GM23338 (cell line): ENCODE results near the gene NIN. TPM values are rescaled to one million over a fixed set of nuclear protein-coding genes. Genes with fewer than 3 reads are reported as not detected.

Source experiments
- ATAC-seq: fragments of 200-7000 bp; cut with Tn5 transposase; 3 replicates; pipeline ENCODE4 v1.9.1; 2020
- DNase-seq: peaks from one replicate; pipeline ENCODE4 v3.0.0-alpha.2; 2015; ENCODE audit warnings: low spot score
- H2AFZ ChIP-seq: fragments of 200-600 bp; sonication (generic); 2 replicates; pipeline ENCODE4 v1.8.0; 2016; ENCODE audit warnings: antibody characterized with exemption, mild to moderate bottlenecking, moderate library complexity
- H3F3A ChIP-seq: fragments of 200-600 bp; sonication (generic); replicated peaks from 2 replicates; pipeline ENCODE4 v1.8.0; 2017; ENCODE audit warnings: antibody characterized with exemption, mixed run types, low read depth
- H3K27ac ChIP-seq: fragments of 200-600 bp; sonication (generic); 2 replicates; pipeline ENCODE4 v1.6.1; 2016; ENCODE audit warnings: low read depth
- H3K27me3 ChIP-seq: fragments of 200-600 bp; sonication (generic); 2 replicates; pipeline ENCODE4 v1.8.0; 2016; ENCODE audit warnings: mild to moderate bottlenecking, mixed run types, moderate library complexity; ENCODE audit not compliant: insufficient read depth
- H3K36me3 ChIP-seq: fragments of 200-600 bp; sonication (generic); 2 replicates; pipeline ENCODE4 v1.8.0; 2016; ENCODE audit warnings: mild to moderate bottlenecking; ENCODE audit not compliant: insufficient read depth
- H3K4me1 ChIP-seq: fragments of 200-600 bp; sonication (generic); 2 replicates; pipeline ENCODE4 v1.8.0; 2016; ENCODE audit warnings: mild to moderate bottlenecking, moderate library complexity; ENCODE audit not compliant: insufficient read depth
- H3K4me2 ChIP-seq: fragments of 200-600 bp; sonication (generic); 2 replicates; pipeline ENCODE4 v1.7.1; 2017; ENCODE audit warnings: mixed run types
- H3K4me3 ChIP-seq: fragments of 200-600 bp; sonication (generic); 2 replicates; pipeline ENCODE4 v1.6.1; 2016; ENCODE audit warnings: mixed run types
- H3K79me2 ChIP-seq: fragments of 200-600 bp; sonication (generic); replicated peaks from 2 replicates; pipeline ENCODE4 v1.8.0; 2017; ENCODE audit warnings: mild to moderate bottlenecking; ENCODE audit not compliant: insufficient read depth
- H3K9me2 ChIP-seq: fragments of 200-600 bp; sonication (generic); 2 replicates; pipeline ENCODE4 v1.8.0; 2017; ENCODE audit not compliant: insufficient read depth
- H4K20me1 ChIP-seq: fragments of 200-600 bp; sonication (generic); replicated peaks from 2 replicates; pipeline ENCODE4 v1.8.0; 2017; ENCODE audit warnings: mild to moderate bottlenecking; ENCODE audit not compliant: insufficient read depth
- H3K27ac Mint-ChIP-seq: 2 replicates; pipeline ENCODE4 v1.8.0; 2020; ENCODE audit warnings: inconsistent platforms, mild to moderate bottlenecking, moderate library complexity, mixed read lengths
- H3K27me3 Mint-ChIP-seq: 3 replicates; pipeline ENCODE4 v1.8.0; 2022; ENCODE audit warnings: low read depth, mild to moderate bottlenecking, moderate library complexity, mixed read lengths, inconsistent platforms; ENCODE audit not compliant: insufficient read depth, poor library complexity
- H3K36me3 Mint-ChIP-seq: 3 replicates; pipeline ENCODE4 v1.8.0; 2021; ENCODE audit warnings: low read depth, mild to moderate bottlenecking, inconsistent platforms, moderate library complexity, mixed read lengths
- H3K4me1 Mint-ChIP-seq: 3 replicates; pipeline ENCODE4 v1.8.0; 2020; ENCODE audit warnings: mild to moderate bottlenecking, inconsistent platforms, mixed read lengths
- H3K4me3 Mint-ChIP-seq: 3 replicates; pipeline ENCODE4 v1.8.0; 2021; ENCODE audit warnings: moderate library complexity, mild to moderate bottlenecking, inconsistent platforms, mixed read lengths
- H3K9me3 Mint-ChIP-seq: 3 replicates; pipeline ENCODE4 v1.8.0; 2020; ENCODE audit warnings: moderate library complexity, mild to moderate bottlenecking, inconsistent platforms, mixed read lengths
- CREB1 ChIP-seq: fragments of 250-450 bp; sonication (Bioruptor Pico); IDR thresholded peaks from 2 replicates; pipeline ENCODE4 v1.5.0; 2020; ENCODE audit warnings: low read depth, mild to moderate bottlenecking, moderate library complexity
- NANOG ChIP-seq: IDR thresholded peaks from 2 replicates; pipeline ENCODE4 v1.6.1; 2016; ENCODE audit warnings: antibody characterized with exemption, borderline replicate concordance
- STAT1 ChIP-seq: IDR thresholded peaks from one replicate; pipeline ENCODE4 v1.6.1; 2016; ENCODE audit warnings: antibody characterized with exemption; ENCODE audit not compliant: unreplicated experiment
- ZNF462 ChIP-seq: fragments of 250-450 bp; sonication (Bioruptor Pico); IDR thresholded peaks from 2 replicates; pipeline ENCODE4 v1.5.0; 2020; ENCODE audit warnings: mild to moderate bottlenecking, moderate library complexity
- polyA plus RNA-seq: library from polyadenylated mRNA; unstranded; fragments of >200 nt; fragmentation: Nextera tagmentation; extraction: Ambion mirVana; gene quantifications from 2 replicates; pipeline ENCODE4 v1.2.1, GENCODE V29; 2016
- total RNA-seq: library from RNA; depleted of rRNA; stranded (reverse); fragments of >200 nt; shearing (Covaris generic); gene quantifications from 2 replicates; pipeline ENCODE4 v1.2.3, GENCODE V29; 2014

Gene NIN
- total and polyA plus RNA-seq, 2 experiments from 2014 or later: 7.4 to 17.4 TPM

- 0 out of 2 replicates have a peak, but pooled peaks cover 7% of the 10 kb centered on the region for H4K20me1 ChIP-seq
- H3K9me2 ChIP-seq: no peaks in the 10 kb centered on the region
- peaks cover 5% of the 10 kb centered on the region for H3K27me3 Mint-ChIP-seq
- TF ChIP-seq CREB1 (CRISPR knock-in tag): no peak
- H3K4me2 ChIP-seq: peak overlapping the region; percentile 39; the same call in 1 of the 2 replicates
- no peaks in the 10 kb centered on the region for H3K27me3 ChIP-seq
- no peak overlapping the region for H2AFZ ChIP-seq
- H3K9me3 Mint-ChIP-seq: peaks cover 14% of the 10 kb centered on the region; the same call in 2 of the 3 replicates
- DNase-seq (no peak), ATAC-seq (peak; percentile 60)
- no peaks in the 10 kb centered on the region for H3K36me3 ChIP-seq
- H3K79me2 ChIP-seq: peaks cover 7% of the 10 kb centered on the region; the same call in 1 of the 2 replicates
- no peak overlapping the region for H3K27ac ChIP-seq
- H3K4me3 ChIP-seq: 0 out of 2 replicates have a peak overlapping the region, but pooled peaks have one; percentile 0
- peaks cover 32% of the 10 kb centered on the region for H3K4me1 Mint-ChIP-seq
- no peaks in the 10 kb centered on the region for H3F3A ChIP-seq
- 0 out of 2 replicates have a peak overlapping the region, but pooled peaks have one; percentile 7 for H3K27ac Mint-ChIP-seq
- peaks cover 22% of the 10 kb centered on the region for H3K36me3 Mint-ChIP-seq
- no peak overlapping the region for H3K4me3 Mint-ChIP-seq
- H3K4me1 ChIP-seq: peaks cover 32% of the 10 kb centered on the region
Measured at GRCh38 chr14:50812180-50812579, 18.8 kb downstream of the NIN start.

- TF ChIP-seq ZNF462 (no peak), NANOG (no peak), STAT1 (no peak)
- Mint-ChIP-seq H3K4me3 (no peak overlapping the region), H3K36me3 (no peaks in the 10 kb centered on the region; the same call in 2 of the 3 replicates), H3K27me3 (no peaks in the 10 kb centered on the region), H3K4me1 (peaks cover 16% of the 10 kb centered on the region), H3K27ac (no peak overlapping the region), H3K9me3 (no peaks in the 10 kb centered on the region)
- no peak overlapping the region for H3K4me3 ChIP-seq
- no peaks in the 10 kb centered on the region for H3K9me2 ChIP-seq
- H3K79me2 ChIP-seq: peaks cover 3% of the 10 kb centered on the region; the same call in 1 of the 2 replicates
- H3K27me3 ChIP-seq: no peaks in the 10 kb centered on the region
- DNase-seq (peak; percentile 63), ATAC-seq (peak; percentile 84)
- H3F3A ChIP-seq: no peaks in the 10 kb centered on the region
- peak overlapping the region; percentile 24; the same call in 1 of the 2 replicates for H3K4me2 ChIP-seq
- 0 out of 2 replicates have a peak, but pooled peaks cover 2% of the 10 kb centered on the region for H4K20me1 ChIP-seq
- H3K27ac ChIP-seq: no peak overlapping the region
- no peaks in the 10 kb centered on the region for H3K36me3 ChIP-seq
- no peak overlapping the region for H2AFZ ChIP-seq
- H3K4me1 ChIP-seq: peaks cover 20% of the 10 kb centered on the region
Measured at GRCh38 chr14:50808053-50808452, 22.9 kb downstream of the NIN start.
